RWPE2 (cell line): ENCODE measurements around the gene TBC1D23.
A peak's percentile ranks its signal among the peaks of the same experiment; 100 is the strongest.

ENCODE experiments used
- ATAC-seq: fragments of 200-7000 bp; cut with Tn5 transposase; 3 replicates; pipeline ENCODE4 v1.9.1; 2021; ENCODE audit warnings: low read depth
- DNase-seq: peaks from one replicate; pipeline ENCODE4 v3.0.0-alpha.2; 2020; ENCODE audit warnings: low spot score
- H3K27ac ChIP-seq: fragments of 450-650 bp; 2 replicates; pipeline ENCODE4 v1.5.1; 2017; ENCODE audit warnings: mild to moderate bottlenecking; ENCODE audit not compliant: poor library complexity, severe bottlenecking
- H3K27me3 ChIP-seq: fragments of 250-450 bp; sonication (Bioruptor Pico); 2 replicates; pipeline ENCODE4 v1.5.1; 2021; ENCODE audit warnings: mild to moderate bottlenecking, moderate library complexity; ENCODE audit not compliant: insufficient read depth, poor library complexity, severe bottlenecking
- H3K36me3 ChIP-seq: fragments of 250-450 bp; sonication (Bioruptor Pico); 2 replicates; pipeline ENCODE4 v1.5.1; 2020; ENCODE audit warnings: low read depth, mild to moderate bottlenecking, moderate library complexity
- H3K4me1 ChIP-seq: fragments of 250-450 bp; sonication (Bioruptor Pico); 2 replicates; pipeline ENCODE4 v1.5.1; 2021; ENCODE audit warnings: mild to moderate bottlenecking, moderate library complexity; ENCODE audit not compliant: insufficient read depth, poor library complexity, severe bottlenecking
- H3K4me3 ChIP-seq: fragments of 250-450 bp; sonication (Bioruptor Pico); 2 replicates; pipeline ENCODE4 v1.5.1; 2021; ENCODE audit warnings: mild to moderate bottlenecking, moderate library complexity; ENCODE audit not compliant: severe bottlenecking
- H3K9me3 ChIP-seq: fragments of 250-450 bp; sonication (Bioruptor Pico); 2 replicates; pipeline ENCODE4 v1.5.1; 2021; ENCODE audit warnings: mild to moderate bottlenecking, moderate library complexity; ENCODE audit not compliant: severe bottlenecking
- CTCF ChIP-seq: fragments of 450-650 bp; IDR thresholded peaks from one replicate; pipeline ENCODE4 v1.5.1; 2017; ENCODE audit warnings: mild to moderate bottlenecking, moderate library complexity; ENCODE audit not compliant: poor library complexity, severe bottlenecking

The TBC1D23 gene

DNA sequence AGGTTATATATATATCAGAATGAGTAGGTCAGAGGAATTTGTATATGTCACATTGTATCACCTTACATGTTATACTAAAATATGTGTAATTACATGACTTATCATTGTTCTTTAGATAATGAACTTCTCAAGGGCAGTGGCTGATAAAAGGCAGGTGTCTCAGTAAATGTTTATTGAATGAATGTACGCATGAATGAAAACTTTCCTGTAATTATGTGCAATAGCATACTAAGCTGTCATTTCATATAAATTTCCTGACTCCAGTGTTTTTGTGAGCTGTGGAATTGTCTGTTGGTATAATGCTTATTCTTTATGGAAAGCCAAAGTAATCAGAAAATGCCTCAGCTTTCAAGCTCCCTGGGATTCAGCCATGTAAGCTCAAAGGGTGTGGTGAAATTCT, 4.2 kb downstream of the TBC1D23 start:
- TF ChIP-seq CTCF = no peak
- no peaks in the 10 kb centered on the region for H3K36me3 ChIP-seq
- H3K9me3 ChIP-seq = no peaks in the 10 kb centered on the region
- no peak overlapping the region for H3K4me3 ChIP-seq
- H3K27me3 ChIP-seq = no peaks in the 10 kb centered on the region
- DNase-seq = no peak
- H3K27ac ChIP-seq = peak overlapping the region; percentile 98
- ATAC-seq = no peak
- H3K4me1 ChIP-seq = peaks cover 75% of the 10 kb centered on the region

GRCh38 chr3:100266531-100266930, 5.7 kb downstream of the TBC1D23 start:
- Histone ChIP-seq H3K4me1 (peaks cover 84% of the 10 kb centered on the region), H3K9me3 (no peaks in the 10 kb centered on the region), H3K36me3 (no peaks in the 10 kb centered on the region), H3K27me3 (no peaks in the 10 kb centered on the region), H3K4me3 (no peak overlapping the region), H3K27ac (peak overlapping the region; percentile 98)
- ATAC-seq (no peak), DNase-seq (no peak)
- TF ChIP-seq CTCF = no peak

- Histone ChIP-seq H3K4me1 (peaks cover 75% of the 10 kb centered on the region), H3K27me3 (no peaks in the 10 kb centered on the region), H3K27ac (peak overlapping the region; percentile 98), H3K4me3 (no peak overlapping the region), H3K36me3 (no peaks in the 10 kb centered on the region), H3K9me3 (no peaks in the 10 kb centered on the region)
- DNase-seq = no peak
- no peak for ATAC-seq
- TF ChIP-seq CTCF = no peak
These were observed 7.4 kb downstream of the TBC1D23 start for GRCh38 chr3:100268156-100268555.

DNA sequence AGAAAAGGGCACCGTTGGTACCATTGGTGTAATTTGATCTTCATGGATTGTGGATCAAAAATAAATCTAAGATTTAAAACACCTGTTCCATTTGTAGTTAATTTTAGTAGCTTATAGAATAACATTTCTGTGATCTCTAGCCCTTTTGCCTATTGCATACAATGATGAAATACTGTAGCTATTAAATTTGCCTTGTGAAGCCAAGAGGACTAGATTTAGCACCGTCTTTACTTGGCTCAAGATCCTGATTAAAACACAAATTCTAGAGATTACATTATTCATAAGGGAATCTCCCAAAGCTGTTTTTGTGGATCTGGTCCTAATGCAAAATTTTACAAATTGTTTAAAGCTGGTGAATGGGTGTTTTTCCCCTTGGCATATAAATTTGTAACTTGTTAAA, 8.2 kb downstream of the TBC1D23 start:
- ATAC-seq (no peak), DNase-seq (no peak)
- Histone ChIP-seq H3K27ac (peak overlapping the region; percentile 98), H3K4me1 (peaks cover 67% of the 10 kb centered on the region), H3K9me3 (no peaks in the 10 kb centered on the region), H3K4me3 (no peak overlapping the region), H3K27me3 (no peaks in the 10 kb centered on the region), H3K36me3 (no peaks in the 10 kb centered on the region)
- no peak for TF ChIP-seq CTCF

GRCh38 chr3:100269410-100270214, 8.8 kb downstream of the TBC1D23 start:
- no peaks in the 10 kb centered on the region for H3K9me3 ChIP-seq
- TF ChIP-seq CTCF = no peak
- no peaks in the 10 kb centered on the region for H3K27me3 ChIP-seq
- ATAC-seq (peak; percentile 90), DNase-seq (no peak)
- H3K27ac ChIP-seq = peak overlapping the region; percentile 98
- H3K4me3 ChIP-seq = no peak overlapping the region
- no peaks in the 10 kb centered on the region for H3K36me3 ChIP-seq
- peaks cover 61% of the 10 kb centered on the region for H3K4me1 ChIP-seq
